WTC11 (cell line): ENCODE results near the gene IL13RA2. TPM values are rescaled to one million over a fixed set of nuclear protein-coding genes. Genes with fewer than 3 reads are reported as not detected.

Source experiments
- ATAC-seq: fragments of 200-7000 bp; cut with Tn5 transposase; 2 replicates; pipeline ENCODE4 v1.10.0; 2021; ENCODE audit warnings: mild to moderate bottlenecking, moderate library complexity
- CTCF ChIA-PET: fragments of 300-600 bp; sonication (Branson Sonifier 250); formaldehyde crosslinking; loops from one replicate; lab custom pipeline; 2021; ENCODE audit warnings: antibody characterized with exemption; lab: Charles Lee
- POLR2A ChIA-PET: fragments of 350-600 bp; sonication (Branson Sonifier 250); formaldehyde crosslinking; loops from one replicate; lab custom pipeline; 2021; ENCODE audit warnings: antibody characterized with exemption; lab: Charles Lee
- DNase-seq: peaks from one replicate; pipeline ENCODE4 v3.0.0; 2021; ENCODE audit warnings: low spot score
- H3K27ac Mint-ChIP-seq: 2 replicates; pipeline ENCODE4 v1.8.0; 2021; ENCODE audit warnings: mixed read lengths
- H3K27me3 Mint-ChIP-seq: 2 replicates; pipeline ENCODE4 v1.8.0; 2021; ENCODE audit warnings: low read depth, mild to moderate bottlenecking, moderate library complexity, mixed read lengths
- H3K36me3 Mint-ChIP-seq: 2 replicates; pipeline ENCODE4 v1.8.0; 2021; ENCODE audit warnings: mixed read lengths
- H3K4me1 Mint-ChIP-seq: 2 replicates; pipeline ENCODE4 v1.8.0; 2022; ENCODE audit warnings: mixed read lengths
- H3K4me3 Mint-ChIP-seq: 2 replicates; pipeline ENCODE4 v1.8.0; 2021; ENCODE audit warnings: mild to moderate bottlenecking, moderate library complexity, mixed read lengths
- H3K9me3 Mint-ChIP-seq: 2 replicates; pipeline ENCODE4 v1.8.0; 2021; ENCODE audit warnings: mixed read lengths
- ARID4B ChIP-seq: sonication (generic); formaldehyde crosslinking; IDR thresholded peaks from 2 replicates; pipeline ENCODE4 v1.8.0; 2023; ENCODE audit warnings: missing genetic modification reagents, mild to moderate bottlenecking, borderline replicate concordance
- E2F4 ChIP-seq: sonication (generic); formaldehyde crosslinking; IDR thresholded peaks from 2 replicates; pipeline ENCODE4 v1.8.1; 2022; ENCODE audit warnings: low read depth, mild to moderate bottlenecking, moderate library complexity, missing genetic modification reagents, borderline replicate concordance
- GABPB1 ChIP-seq: sonication (generic); formaldehyde crosslinking; IDR thresholded peaks from 2 replicates; pipeline ENCODE4 v1.8.1; 2023; ENCODE audit warnings: mild to moderate bottlenecking, missing genetic modification reagents
- NR2C2 ChIP-seq: sonication (generic); formaldehyde crosslinking; IDR thresholded peaks from 2 replicates; pipeline ENCODE4 v1.8.0; 2022; ENCODE audit warnings: mild to moderate bottlenecking, missing genetic modification reagents
- RORB ChIP-seq: fragments of 250-450 bp; sonication (Bioruptor Pico); IDR thresholded peaks from 2 replicates; pipeline ENCODE4 v1.9.0; 2021; ENCODE audit warnings: mild to moderate bottlenecking
- ZNF281 ChIP-seq: sonication (generic); formaldehyde crosslinking; IDR thresholded peaks from 2 replicates; pipeline ENCODE4 v1.8.0; 2023; ENCODE audit warnings: mild to moderate bottlenecking, missing genetic modification reagents
- ZNF396 ChIP-seq: fragments of 250-450 bp; sonication (Bioruptor Pico); IDR thresholded peaks from 2 replicates; pipeline ENCODE4 v1.8.0; 2021; ENCODE audit warnings: mild to moderate bottlenecking, moderate library complexity, borderline replicate concordance
- ZNF671 ChIP-seq: fragments of 250-450 bp; sonication (Bioruptor Pico); IDR thresholded peaks from 2 replicates; pipeline ENCODE4 v1.8.0; 2021; ENCODE audit warnings: mild to moderate bottlenecking
- total RNA-seq: library from RNA; stranded (reverse); gene quantifications from 3 replicates; pipeline ENCODE4 v1.2.3, GENCODE V29; 2021
- TF ChIP-seq, protein P1 (sequence below): fragments of 200-600 bp; IDR thresholded peaks from 2 replicates; pipeline ENCODE4 v1.8.0; 2022; ENCODE audit warnings: antibody characterized with exemption
- TF ChIP-seq, protein P2 (sequence below): fragments of 250-450 bp; sonication (Bioruptor Pico); IDR thresholded peaks from 2 replicates; pipeline ENCODE4 v1.8.0; 2021; ENCODE audit warnings: mild to moderate bottlenecking
- TF ChIP-seq, protein P3 (sequence below): sonication (generic); formaldehyde crosslinking; conservative IDR thresholded peaks from 2 replicates; pipeline ENCODE4 v1.8.1; 2023; ENCODE audit warnings: mild to moderate bottlenecking, low read depth, missing genetic modification reagents, moderate library complexity

The IL13RA2 gene
- total RNA-seq, 1 experiment from 2014 or later = not detected

- CTCF ChIA-PET = no interaction called here
- Mint-ChIP-seq H3K9me3 (no peaks in the 10 kb centered on the region), H3K36me3 (no peaks in the 10 kb centered on the region), H3K27ac (no peak overlapping the region), H3K27me3 (peaks cover 13% of the 10 kb centered on the region), H3K4me3 (no peak overlapping the region), H3K4me1 (peaks cover 8% of the 10 kb centered on the region)
- POLR2A ChIA-PET = no interaction called here
- no peak for DNase-seq
- TF ChIP-seq, protein P1, sequence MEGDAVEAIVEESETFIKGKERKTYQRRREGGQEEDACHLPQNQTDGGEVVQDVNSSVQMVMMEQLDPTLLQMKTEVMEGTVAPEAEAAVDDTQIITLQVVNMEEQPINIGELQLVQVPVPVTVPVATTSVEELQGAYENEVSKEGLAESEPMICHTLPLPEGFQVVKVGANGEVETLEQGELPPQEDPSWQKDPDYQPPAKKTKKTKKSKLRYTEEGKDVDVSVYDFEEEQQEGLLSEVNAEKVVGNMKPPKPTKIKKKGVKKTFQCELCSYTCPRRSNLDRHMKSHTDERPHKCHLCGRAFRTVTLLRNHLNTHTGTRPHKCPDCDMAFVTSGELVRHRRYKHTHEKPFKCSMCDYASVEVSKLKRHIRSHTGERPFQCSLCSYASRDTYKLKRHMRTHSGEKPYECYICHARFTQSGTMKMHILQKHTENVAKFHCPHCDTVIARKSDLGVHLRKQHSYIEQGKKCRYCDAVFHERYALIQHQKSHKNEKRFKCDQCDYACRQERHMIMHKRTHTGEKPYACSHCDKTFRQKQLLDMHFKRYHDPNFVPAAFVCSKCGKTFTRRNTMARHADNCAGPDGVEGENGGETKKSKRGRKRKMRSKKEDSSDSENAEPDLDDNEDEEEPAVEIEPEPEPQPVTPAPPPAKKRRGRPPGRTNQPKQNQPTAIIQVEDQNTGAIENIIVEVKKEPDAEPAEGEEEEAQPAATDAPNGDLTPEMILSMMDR = no peak
- TF ChIP-seq E2F4 = no peak
- TF ChIP-seq ARID4B = no peak
- no peak for TF ChIP-seq ZNF671 (CRISPR knock-in tag)
- TF ChIP-seq NR2C2 (CRISPR knock-in tag) = no peak
- TF ChIP-seq, protein P2, sequence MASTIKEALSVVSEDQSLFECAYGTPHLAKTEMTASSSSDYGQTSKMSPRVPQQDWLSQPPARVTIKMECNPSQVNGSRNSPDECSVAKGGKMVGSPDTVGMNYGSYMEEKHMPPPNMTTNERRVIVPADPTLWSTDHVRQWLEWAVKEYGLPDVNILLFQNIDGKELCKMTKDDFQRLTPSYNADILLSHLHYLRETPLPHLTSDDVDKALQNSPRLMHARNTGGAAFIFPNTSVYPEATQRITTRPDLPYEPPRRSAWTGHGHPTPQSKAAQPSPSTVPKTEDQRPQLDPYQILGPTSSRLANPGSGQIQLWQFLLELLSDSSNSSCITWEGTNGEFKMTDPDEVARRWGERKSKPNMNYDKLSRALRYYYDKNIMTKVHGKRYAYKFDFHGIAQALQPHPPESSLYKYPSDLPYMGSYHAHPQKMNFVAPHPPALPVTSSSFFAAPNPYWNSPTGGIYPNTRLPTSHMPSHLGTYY (CRISPR knock-in tag) = no peak
- no peak for TF ChIP-seq ZNF396 (CRISPR knock-in tag)
- TF ChIP-seq, protein P3, sequence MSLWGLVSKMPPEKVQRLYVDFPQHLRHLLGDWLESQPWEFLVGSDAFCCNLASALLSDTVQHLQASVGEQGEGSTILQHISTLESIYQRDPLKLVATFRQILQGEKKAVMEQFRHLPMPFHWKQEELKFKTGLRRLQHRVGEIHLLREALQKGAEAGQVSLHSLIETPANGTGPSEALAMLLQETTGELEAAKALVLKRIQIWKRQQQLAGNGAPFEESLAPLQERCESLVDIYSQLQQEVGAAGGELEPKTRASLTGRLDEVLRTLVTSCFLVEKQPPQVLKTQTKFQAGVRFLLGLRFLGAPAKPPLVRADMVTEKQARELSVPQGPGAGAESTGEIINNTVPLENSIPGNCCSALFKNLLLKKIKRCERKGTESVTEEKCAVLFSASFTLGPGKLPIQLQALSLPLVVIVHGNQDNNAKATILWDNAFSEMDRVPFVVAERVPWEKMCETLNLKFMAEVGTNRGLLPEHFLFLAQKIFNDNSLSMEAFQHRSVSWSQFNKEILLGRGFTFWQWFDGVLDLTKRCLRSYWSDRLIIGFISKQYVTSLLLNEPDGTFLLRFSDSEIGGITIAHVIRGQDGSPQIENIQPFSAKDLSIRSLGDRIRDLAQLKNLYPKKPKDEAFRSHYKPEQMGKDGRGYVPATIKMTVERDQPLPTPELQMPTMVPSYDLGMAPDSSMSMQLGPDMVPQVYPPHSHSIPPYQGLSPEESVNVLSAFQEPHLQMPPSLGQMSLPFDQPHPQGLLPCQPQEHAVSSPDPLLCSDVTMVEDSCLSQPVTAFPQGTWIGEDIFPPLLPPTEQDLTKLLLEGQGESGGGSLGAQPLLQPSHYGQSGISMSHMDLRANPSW (CRISPR knock-in tag) = no peak
- no peak for TF ChIP-seq ZNF281 (CRISPR knock-in tag)
- no peak for TF ChIP-seq GABPB1
- TF ChIP-seq RORB = no peak
- no peak for ATAC-seq
Observed at GRCh38 chrX:114962209-114962608, 55.2 kb downstream of the IL13RA2 start.
